Epidermal melanocyte (primary cell): ENCODE data around the gene SKA1.
"Not testable (repeated sequence)": the region's sequence is repeated elsewhere in the genome, so short reads cannot be mapped to it uniquely, and the experiment has no call there.

ENCODE experiments used
- DNase-seq: peaks from one replicate; pipeline ENCODE4 v3.0.0; 2011; ENCODE audit warnings: low spot score; ENCODE audit not compliant: insufficient read length

Gene SKA1

GRCh38 chr18:50429207-50429948, 54.5 kb downstream of the SKA1 start:
- no peak for DNase-seq

- no peak for DNase-seq
Observed at GRCh38 chr18:50432915-50433314, 58.1 kb downstream of the SKA1 start.

GRCh38 chr18:50436742-50437141, 61.9 kb downstream of the SKA1 start:
- not testable (repeated sequence) for DNase-seq

- no peak for DNase-seq
Observed at GRCh38 chr18:50439460-50440015, 64.7 kb downstream of the SKA1 start.

DNA sequence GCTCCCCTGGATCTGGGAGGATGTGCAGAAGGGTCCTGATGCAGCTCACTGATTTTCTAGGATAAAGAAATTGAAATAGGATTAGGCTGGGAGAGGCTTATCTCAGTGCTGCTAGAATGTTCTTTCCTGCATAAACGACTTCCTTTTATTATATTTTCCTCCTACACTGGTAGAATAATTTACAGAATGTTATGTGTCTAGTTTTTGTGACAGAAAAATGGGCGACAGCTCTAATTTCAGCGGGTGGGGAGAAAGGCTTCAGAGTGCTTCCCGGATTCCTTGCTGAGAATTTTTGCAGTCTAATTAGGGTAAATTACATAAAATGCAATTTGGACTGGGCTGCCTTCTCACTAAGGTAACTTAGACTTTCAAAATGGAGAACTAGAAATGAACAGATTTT, 66.2 kb downstream of the SKA1 start:
- no peak for DNase-seq

GRCh38 chr18:50441501-50441900, 66.7 kb downstream of the SKA1 start:
- no peak for DNase-seq
